ENCODE results near the gene DBH.

The DBH gene

GRCh38 chr9:133684121-133684935, 48.2 kb downstream of the DBH start:
- no peak for DNase-seq (ENCODE audit: low spot score)

DNA sequence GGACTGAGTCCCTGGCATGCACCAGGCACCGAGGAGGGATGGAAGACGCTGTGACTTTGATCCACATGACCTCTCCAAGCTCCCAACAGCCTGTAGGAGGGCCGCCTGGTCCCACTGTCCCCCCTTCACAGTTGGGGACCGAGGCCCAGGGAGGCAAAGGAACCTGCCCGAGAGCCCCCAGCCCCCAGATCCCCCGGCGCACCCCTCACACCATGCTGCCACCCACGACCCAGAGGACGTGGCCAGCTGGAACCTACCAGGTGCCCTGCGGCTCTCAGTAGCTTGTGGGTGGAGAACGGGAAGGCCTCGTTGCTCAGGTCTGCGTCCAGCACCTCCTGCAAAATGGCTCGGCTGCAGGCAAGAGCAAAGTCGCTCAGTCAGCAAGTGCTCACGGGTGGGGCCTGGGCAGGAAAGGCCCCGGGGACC, 48.8 kb downstream of the DBH start:
- DNase-seq (ENCODE audit: low spot score), result no peak

DNA sequence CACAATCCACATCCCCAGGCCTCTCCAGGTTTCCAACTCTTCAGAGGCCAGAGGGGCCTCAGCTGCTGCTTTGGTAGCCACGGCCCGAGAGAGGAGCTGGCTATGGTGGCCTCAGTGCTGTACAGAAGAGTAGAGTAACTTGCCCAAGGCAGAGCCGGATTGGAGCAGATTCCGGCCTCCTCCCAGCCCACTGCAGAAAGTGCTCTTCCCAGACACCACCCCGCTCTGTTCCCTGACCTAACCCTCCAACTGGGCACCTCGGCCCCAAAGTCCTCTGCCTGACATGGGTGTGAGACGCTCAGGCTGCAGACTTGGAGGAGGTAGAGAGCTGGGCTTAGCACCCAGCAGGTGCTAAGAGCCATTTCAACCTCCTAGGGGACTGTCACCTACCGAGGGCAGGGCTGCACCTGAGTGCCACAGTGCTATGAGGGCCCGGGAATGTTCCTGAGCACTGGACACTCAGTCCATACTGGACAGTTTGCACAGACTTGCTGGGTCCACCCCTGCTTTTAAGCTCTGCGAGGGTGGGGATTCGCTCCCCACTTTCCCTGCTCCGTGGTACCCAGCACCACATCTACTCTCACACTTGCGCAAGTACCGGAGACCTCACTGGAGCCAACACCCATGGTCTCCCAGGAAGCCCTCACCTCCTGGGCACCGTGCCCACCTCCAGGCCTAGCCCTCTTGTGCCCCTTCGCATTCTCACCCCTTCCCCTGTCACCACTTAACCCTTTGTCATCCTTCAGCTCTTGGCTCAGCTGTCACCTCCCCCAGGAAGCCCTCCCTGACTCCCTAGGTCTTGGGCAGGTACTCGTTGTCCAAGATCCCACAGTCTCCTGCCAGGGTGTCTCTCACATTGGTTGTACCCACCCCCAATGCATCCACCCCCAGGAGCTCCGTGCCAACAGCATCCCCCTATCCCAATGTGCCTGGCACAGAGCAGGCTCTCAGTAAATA, 49.8 kb downstream of the DBH start:
- DNase-seq (ENCODE audit: low spot score), result no peak

DNA sequence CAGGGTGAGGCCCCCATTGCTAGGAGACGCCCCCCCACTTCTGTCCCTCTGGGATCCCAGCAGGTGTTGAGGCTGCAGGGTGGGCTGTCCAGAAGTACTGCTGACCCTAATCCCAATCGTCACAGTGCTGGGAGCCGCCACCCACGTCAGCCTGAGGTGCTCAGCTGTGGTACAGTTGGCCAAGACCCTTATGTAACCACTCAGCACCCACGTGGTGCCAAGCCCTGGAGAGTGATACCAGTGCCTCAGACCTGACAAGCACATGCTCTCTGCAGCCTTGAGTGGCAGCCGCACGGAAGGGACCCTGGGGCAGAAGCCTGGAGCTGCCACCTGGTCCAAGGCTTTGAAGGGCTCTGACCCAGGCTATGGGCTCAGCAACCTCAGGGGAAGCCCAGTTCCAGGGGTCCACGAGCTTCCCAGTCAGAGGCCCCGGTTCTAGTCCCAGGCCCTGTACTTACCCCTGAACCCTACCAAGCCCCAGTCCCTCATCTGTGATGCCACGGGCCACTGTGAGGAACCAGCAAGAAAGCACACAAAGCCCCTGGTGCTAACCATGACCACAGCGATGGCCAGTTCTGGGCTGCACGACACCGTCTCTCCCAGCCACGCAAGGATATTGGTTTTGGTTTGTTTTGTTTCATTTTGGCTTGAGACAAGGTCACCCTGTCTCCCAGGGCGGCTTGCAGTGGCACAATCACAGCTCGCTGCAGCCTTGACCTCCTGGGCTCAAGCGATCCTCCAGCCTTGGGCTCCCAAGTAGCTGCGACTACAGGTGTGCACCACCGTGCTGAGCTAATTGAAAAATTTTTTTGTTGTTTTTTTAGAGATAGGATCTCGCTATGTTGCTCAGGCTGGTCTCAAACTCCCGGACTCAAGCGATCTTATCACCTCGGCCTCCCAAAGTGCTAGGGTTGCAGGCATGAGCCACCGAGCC, 50.7 kb downstream of the DBH start:
- no peak for DNase-seq (ENCODE audit: low spot score)

DNA sequence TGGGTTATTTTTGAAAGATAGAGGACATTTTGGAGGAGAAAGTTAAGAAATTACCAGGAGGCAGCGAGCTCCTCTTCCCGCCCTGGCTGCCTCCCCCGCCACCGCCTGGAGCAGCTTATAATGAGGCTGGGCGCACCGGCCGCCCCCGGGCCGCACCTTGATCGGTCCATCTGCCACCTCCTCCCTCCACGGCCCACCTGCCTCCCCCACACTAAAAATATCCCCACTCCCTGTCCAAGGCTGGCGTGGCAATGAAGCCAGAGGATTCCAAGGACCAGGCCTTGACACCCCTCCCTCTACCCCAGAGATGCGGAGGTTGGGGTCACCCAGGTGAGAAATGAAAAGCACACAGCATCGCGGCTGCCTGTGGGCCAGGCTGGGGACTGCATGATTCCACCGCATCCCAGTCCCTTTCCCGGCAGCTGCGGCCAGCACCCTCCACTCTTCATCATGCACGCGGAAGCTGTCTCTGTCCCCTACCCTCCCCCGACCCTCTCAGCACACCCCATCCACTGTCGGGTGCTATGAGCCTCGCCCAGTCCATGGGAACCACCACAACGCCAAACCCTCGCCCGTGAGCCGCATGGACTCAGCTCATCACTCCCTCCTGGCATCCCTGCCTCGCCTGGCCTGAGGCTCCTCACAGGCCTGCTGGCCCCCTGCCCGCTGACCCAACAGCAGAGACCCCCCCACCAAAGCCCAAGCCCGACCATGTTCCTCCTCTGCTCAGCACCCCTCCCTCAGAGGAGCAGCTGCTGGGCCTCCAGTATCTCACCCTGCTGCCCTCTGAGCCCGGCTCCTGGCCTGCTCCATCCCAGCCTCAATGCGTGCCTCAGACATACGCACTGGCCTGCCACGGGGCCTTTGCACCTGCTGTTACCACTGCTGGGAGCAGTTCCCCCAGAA, 51.9 kb downstream of the DBH start:
- no peak for DNase-seq (ENCODE audit: low spot score)

DNA sequence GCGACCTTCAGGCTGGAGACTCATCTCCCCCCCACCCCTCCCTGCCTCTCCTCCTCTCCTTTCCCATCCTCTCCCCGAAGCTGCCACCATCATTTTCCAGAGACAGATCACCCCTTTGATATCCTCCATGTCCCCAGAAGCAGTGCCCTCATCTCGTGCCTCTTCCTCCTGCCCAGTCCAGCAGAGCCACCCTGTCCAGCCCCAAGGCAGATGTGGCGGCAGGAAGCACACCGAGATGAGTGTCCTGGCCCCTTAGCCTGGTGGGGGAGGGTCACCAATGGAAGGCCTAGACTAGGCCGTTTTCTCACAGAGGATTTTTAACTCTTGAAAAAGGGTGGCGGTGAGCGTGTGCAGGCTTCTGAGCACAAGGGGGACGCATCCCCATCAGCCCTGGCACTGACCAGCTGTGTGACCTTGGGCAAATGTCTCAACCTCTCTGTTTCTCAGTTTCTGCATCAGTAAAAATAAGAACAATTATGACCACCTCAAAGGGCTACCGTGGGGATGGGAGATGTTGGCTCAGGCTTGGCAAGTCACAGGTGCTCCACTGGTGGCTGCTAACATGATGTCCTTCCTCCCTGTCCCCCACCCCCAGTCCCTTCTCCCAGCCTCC, 53.1 kb downstream of the DBH start:
- no peak for DNase-seq (ENCODE audit: low spot score)

DNA sequence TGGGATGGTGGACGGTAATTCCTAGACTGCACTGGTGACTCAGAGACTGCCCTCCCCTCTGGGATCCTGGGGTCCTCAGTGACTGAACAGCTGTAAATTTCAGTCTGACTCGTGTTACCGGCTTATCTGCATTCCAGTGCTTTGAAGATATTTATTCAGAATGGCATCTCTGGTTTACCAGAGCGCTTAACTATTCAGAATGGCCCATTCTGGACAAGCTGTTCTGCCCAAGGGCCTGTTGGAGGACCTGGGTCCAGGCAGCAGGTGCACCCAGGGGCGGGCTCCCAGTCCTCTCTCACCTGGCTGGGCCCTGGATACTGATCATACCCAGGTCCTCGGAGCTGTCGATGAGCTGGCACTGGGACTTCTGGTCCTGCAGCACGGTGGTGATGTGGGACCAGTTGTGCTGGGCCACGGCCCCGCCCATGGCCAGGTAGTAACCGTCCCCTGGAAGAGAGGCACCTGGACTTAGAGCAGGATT, 54.0 kb downstream of the DBH start:
- no peak for DNase-seq (ENCODE audit: low spot score)

- no peak for DNase-seq (ENCODE audit: low spot score)
These were observed 55.0 kb downstream of the DBH start for GRCh38 chr9:133691191-133691590.

DNA sequence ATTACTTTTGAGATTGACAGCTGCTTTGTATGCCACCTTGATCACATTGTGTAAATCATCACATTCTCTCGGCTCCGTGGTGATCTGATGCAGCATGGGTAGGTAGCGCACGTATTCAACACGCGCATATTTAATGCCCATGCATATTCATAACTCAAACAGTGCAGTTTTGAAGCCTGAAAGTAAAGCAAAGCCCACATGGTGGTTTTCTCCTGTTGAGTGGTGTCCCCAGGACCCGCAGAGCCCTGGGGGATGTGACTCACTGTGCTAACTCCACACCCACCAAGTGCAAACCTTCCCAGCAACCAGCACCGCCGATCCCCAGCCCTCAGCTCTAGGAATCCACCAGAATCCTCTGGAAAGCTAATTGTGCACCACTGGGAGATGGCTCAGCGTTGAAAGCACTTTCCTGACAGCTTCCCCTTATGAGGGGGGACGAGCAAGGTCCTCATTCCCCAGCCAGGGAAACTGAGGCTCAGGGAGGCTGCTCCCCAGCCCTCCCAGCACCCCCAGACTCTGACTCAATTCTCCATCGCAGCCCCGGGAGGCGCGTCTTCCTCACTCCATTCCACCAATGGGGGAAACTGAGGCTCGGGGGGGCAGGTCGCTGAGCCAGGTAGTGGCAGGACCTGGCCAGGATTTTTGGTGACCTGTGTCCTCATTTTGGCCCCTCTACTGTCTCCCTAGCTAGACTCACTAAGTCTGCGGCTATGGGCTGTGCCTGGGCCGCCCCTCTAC, 55.6 kb downstream of the DBH start:
- DNase-seq (ENCODE audit: low spot score), result no peak

- no peak for DNase-seq (ENCODE audit: low spot score)
These were observed 56.3 kb downstream of the DBH start for GRCh38 chr9:133692364-133692985.

- no peak for DNase-seq (ENCODE audit: low spot score)
These were observed 57.0 kb downstream of the DBH start for GRCh38 chr9:133693116-133693515.

- no peak for DNase-seq (ENCODE audit: low spot score)
These were observed 57.8 kb downstream of the DBH start for GRCh38 chr9:133693703-133694529.

DNA sequence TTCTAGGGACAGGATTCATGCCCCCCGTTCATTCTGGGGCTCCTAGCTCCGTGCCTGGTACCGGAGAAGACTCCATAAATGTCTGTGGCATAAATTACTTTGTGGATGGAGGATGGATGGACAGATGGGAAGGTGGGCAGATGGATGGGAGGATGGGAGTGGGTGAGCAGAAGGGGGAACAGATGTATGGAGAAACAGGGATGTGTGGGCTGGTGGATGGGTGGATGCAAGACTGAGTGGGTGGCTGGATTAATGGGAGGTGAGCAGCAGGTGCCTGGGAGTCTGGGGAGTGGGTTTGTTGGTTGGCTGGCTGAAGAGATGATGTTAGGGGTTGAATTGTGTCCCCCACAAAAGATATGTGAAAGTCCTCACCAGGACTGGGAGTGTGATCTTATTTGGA, 58.5 kb downstream of the DBH start:
- no peak for DNase-seq (ENCODE audit: low spot score)

DNA sequence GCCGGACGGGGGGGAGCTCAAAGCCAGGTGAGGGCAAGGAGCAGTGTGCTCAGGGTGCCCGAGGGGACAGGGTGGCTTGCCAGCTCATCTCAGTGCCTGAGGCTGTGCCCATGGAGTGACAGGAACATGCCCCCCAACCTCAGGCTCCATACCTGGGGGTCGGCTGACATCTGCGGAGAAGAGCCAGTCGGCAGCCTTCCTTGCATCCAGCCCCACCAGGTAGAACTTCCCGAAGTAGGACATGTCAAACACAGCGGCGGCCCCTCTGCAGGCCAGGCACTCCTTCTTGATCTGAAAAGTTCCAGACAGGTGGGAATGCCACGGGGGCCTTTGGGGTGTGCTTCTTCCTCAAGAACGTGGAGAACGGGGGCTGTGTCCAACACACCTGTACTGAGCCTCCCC, 59.9 kb downstream of the DBH start:
- no peak for DNase-seq (ENCODE audit: low spot score)

DNA sequence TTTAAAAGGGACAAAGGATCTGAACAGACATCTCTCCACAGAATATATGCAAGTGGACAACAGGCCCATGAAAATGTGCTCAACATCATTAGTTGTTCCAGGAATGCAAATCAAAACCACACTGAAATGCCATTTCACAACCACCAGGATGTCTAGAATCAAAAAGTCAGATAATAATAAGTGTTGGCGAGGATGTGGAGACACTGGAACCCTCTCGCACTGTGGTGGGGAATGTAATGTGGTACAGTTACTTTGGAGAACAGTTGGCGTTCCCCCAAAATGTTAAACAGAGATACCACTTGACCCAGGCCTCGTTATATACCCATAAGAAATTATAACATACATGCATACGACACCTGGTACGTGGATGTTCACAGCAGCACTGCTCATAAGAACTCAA, 63.4 kb downstream of the DBH start:
- DNase-seq (ENCODE audit: low spot score), result no peak

DNA sequence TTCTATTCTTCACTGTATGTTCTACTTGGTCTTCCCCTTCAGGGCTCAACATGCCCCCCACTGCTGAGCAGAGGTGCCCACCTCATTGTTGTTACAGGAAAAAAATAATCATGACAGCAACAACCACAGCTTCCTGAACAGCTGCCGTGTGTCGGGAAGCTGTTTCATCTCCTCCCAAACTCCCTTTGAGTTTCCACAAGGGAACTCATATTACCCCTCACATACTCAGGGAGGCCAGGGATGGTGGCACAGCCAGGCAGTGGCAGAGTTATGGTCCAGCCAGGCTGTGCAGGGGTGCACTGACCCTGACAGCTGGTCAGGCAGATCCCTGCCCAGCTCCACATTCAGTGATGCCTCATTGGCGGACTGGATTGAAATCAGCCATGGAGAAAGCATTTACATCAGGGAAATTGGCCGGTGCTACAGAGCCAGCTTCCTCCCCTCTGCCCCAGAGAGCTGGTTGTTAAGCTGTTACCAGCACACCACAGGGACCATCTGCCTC, 64.7 kb downstream of the DBH start:
- no peak for DNase-seq (ENCODE audit: low spot score)

DNA sequence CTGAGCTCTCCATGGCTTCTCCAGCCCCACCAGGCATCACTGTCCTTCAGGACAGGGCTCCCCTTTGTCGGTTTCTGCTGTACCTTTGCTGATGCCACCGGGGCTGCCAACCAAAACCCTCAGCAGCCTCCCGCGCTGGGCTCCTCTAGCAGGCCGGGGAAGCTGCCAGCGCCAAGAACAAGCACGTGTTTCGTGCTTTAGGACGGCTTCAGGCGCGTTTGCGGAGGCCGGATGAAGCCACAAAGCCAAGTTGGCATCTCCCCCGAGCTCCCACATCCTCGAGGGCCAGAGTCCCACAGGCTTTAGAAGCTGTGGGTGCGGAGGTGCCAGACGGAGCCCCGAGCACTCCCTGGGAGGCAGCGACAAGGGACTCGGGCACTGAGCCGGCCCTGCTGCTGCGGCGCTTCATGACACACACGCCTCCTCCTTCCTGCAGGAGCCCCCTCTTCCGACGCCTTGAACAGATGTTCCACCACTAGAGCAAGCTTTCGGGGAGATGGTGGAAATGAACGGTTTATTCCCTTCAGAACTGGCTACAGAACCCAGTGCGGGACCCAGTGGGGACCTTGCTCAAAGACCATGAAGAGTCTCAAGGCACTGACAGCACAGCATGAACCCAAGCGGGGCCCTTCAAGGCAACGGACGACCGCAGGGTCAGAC, 65.3 kb downstream of the DBH start:
- no peak for DNase-seq (ENCODE audit: low spot score)

Data from hematopoietic multipotent progenitor cell treated with erythropoietin and hydrocortisone succinate and interleukin-3 and kit ligand, for 15 days (in vitro differentiated cells).